ENCODE data around the gene JARID2.

GRCh38 chr6:15404685-15404980, 158.8 kb downstream of the JARID2 start:
- TF ChIP-seq CTCF (conservative IDR thresholded peaks at IDR 0.05 in 1 of 2, IDR thresholded peaks at IDR 0.05 in 1 of 2; ENCODE audit: extremely low read depth in 1 of 2, insufficient read depth in 1 of 2, low read depth in 1 of 2, low read length in 2 of 2) (no peak), EZH2 (IDR thresholded peaks at IDR 0.05; ENCODE audit: borderline replicate concordance, low read length) (no peak)

Data from mammary epithelial cell (primary cell).